ENCODE measurements around the gene S100A10.

GRCh38 chr1:152039461-152039860 is 45.8 kb upstream of the S100A10 start:
- TF ChIP-seq CTCF (IDR thresholded peaks at IDR 0.05), result no peak
- TF ChIP-seq EP300 (IDR thresholded peaks at IDR 0.05), result no peak
- TF ChIP-seq POLR2AphosphoS5 (IDR thresholded peaks at IDR 0.05), result no peak
- TF ChIP-seq POLR2A (IDR thresholded peaks at IDR 0.05), result no peak
